Activated CD4-positive, alpha-beta T cell treated with anti-CD3 and anti-CD28 coated beads for 1 hour (primary cell): ENCODE measurements around the gene PBX4.
A peak's percentile ranks its signal among the peaks of the same experiment; 100 is the strongest.

ENCODE experiments used
- DNase-seq: peaks from one replicate; pipeline ENCODE4 v3.0.0-alpha.2; 2020

The PBX4 gene

GRCh38 chr19:19517235-19517619 lies 101.3 kb downstream of the PBX4 start:
- no peak for DNase-seq

- peak; percentile 90 for DNase-seq
Measured at GRCh38 chr19:19515642-19516519, 102.6 kb downstream of the PBX4 start, which contains the start of gene NDUFA13. TSS of gene NDUFA13 (plus strand) at chr19:19516225. CDS start at chr19:19516239, 14 bp downstream.

GRCh38 chr19:19514881-19515641 lies 103.4 kb downstream of the PBX4 start, which contains the start of gene TSSK6:
TSS of gene TSSK6 (minus strand) at chr19:19515548. CDS start at chr19:19515427, 121 bp downstream.
- DNase-seq = no peak

GRCh38 chr19:19514215-19514657 lies 104.3 kb downstream of the PBX4 start:
- DNase-seq = no peak

- DNase-seq = no peak
Measured at GRCh38 chr19:19513682-19514081, 104.8 kb downstream of the PBX4 start.
